Measurements from ENCODE around the gene ARHGAP12.
A peak's percentile ranks its signal among the peaks of the same experiment; 100 is the strongest.

Gene ARHGAP12

DNA sequence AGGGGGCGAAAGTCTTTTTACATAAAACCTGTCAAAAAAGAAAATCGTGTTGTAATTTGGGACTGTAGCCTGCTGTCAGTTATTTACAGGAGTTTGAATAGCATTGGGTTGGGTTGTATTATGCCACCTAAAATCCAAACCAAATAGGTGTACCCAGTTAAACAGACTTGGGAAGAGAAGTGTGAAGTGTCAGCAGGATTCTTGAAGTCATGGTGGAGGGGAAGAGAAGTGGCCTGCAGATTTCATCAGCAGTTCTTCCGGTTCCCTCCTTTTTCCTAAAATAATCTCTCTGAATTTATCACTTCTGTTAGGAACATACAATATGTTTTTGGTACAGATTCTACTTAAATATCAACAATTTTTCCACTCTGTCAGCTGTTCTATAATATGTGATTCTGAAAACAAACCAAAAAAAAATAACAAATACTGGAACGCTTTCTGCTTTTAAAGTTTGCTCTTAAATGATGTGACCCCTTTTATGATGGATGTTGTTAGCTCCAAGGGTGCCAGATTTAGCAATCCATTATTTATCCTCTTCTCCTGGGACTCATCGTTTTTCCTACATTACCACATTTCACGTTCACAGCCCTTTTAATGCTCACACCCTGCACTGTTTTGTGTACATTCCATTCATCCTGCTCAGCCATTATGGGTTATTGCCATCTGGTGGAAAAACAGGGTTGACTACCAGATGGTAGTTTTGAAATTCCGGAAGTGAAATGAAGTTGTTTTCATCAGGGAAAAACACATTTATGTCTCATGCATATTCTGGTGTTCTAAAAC lies 18.7 kb upstream of the ARHGAP12 start:
- no peak for DNase-seq

DNA sequence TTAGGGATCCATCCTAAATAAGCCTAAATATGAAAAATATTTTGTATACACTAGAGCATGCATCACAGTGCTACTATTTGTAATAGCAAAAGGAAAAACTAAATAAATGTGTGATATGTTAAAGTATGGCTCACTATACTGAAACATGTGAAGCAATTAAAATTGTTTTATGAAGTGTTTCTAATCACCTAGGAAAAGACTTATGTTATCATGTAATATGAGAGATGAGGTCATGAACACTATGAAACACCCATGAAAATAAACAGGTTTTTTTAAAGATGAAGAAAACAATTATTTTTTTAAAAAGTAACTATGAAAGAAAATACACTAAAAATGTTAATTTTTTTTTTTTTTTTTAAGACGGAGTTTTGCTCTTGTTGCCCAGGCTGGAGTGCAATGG lies 16.8 kb upstream of the ARHGAP12 start:
- no peak for DNase-seq

- no peak for DNase-seq
Observed at GRCh38 chr10:31944071-31944433, 15.4 kb upstream of the ARHGAP12 start.

DNA sequence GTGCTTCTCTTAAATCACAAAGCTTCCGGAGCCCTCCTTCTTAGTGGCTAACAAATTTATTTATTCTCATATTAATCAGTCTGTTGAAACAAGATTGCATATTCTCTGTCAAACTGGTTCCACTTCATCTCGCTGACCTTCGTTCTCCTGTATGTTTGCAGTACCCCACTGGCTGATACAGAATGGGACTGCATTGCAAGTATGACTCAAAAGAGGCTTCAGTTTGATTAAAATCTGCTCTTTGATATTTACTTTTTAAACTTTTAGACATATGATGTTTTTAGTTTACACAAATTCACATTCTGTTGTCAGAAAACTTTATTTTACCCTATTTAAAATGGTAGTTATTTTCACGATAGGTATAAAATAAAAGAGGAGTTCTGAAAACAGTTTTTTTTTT lies 14.3 kb upstream of the ARHGAP12 start:
- DNase-seq, result no peak

DNA sequence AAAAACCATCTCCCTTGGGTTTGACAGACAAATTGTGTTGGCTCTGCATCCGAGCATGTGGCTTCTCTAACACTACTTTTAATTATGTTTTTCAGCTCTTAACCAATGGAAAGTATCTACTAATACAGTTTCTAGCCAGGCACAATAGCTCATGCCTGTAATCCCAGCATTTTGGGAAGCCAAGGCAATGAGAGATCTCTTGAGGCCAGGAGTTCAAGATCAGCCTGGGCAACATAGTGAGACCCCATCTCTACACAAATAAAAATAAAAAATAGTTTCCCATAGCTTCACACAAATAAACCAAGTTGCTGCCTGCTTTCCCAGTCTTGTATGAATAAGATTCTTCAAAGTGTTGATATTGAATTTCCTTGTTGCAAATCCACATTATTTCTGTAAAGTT lies 13.8 kb upstream of the ARHGAP12 start:
- no peak for DNase-seq

DNA sequence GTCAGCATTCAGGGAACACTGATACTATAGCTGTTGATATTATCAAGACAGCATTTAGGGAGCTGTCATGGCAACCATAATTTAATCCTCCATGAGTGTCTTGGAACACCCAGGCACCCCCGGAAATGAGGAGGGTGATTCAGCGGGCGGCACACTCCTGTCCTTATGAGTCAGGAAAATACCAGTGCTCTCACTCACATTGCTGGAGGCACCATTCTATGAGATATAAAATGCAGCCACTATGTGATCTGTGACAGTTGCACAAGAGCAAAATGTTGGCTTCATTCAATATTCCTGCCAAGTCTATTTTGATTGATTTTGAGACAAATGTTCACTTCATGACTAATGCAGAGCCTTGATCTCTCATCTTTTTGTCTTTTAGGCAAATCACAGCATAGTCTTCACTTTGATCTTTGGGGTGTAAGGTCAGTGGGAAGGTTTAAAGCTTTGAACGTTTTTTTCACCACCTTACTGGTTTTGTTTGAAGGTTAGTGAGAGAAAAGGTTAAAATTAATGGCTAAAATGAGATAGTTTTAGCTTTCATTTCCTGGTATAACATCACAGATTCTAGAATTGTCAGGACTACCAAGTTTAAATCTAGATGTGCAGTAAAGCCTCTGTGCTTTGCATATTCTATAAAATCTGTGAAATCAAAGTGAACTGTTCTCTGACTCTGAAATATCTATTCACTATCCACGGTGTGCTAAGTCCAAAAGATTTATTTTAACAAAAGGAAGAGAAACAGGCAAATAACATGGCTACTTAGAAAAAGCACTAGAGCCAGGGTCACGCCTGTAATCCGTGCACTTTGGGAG lies 12.4 kb upstream of the ARHGAP12 start:
- DNase-seq, result peak; percentile 13

- DNase-seq, result no peak
Observed at GRCh38 chr10:31939797-31940708, 11.4 kb upstream of the ARHGAP12 start.

- DNase-seq, result no peak
Observed at GRCh38 chr10:31937371-31937770, 8.7 kb upstream of the ARHGAP12 start.

DNA sequence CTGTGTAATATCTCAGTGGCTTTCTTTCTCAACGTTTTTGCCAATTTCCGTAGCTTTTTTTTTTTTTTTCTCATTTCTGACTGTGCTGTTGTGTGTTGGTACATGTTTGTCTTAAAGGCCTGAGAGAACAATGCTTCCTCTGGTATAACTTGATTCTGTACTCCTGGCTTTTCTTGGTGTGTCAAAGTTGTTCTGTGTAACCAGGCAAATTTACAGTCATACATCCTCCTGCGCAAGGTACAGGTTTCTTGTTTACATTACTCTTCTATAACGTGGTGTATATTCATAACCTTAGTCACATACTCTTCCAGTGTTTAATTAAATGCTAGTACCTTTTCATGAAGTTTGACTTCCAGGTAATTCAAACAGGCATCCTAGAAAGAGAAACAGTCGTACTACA lies 8.3 kb upstream of the ARHGAP12 start:
- DNase-seq, result no peak

DNA sequence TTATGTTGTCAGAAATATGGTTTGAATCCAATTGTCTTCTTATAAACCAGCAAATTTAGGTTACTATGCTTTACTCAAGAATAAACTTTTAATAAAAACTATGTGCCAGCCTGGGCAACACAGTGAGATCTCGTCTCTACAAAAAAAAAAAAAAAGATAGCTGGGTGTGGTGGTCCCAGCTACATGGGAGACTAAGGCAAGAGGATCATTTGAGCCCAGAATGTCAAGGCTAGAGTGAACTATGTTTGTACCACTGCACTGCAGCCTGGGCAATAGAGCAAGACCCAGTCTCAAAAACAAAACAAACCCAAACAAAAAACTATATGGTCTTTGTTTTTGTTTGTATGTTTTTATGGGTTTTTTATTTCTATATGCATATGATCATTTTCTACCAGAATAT lies 7.5 kb upstream of the ARHGAP12 start:
- no peak for DNase-seq

GRCh38 chr10:31935678-31936077 lies 7.0 kb upstream of the ARHGAP12 start:
- no peak for DNase-seq

DNA sequence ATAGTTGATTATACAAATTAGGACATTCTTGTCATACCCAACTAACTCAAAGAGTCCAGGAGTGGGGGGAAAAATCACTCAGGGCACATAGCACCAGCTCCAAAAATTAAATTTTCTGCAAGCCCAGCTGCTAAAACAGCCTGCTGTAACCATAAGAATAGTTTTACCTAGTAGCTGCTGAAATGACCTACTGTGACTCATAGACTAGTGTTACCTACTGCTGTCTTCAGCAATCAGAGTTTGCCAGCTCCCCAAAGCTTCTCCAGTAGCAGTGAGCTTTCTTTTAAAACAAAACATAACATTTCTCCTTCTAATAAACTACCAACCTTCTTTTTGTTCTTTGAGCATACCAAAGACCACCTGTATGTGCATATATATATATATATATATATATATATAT lies 4.2 kb upstream of the ARHGAP12 start:
- no peak for DNase-seq

DNA sequence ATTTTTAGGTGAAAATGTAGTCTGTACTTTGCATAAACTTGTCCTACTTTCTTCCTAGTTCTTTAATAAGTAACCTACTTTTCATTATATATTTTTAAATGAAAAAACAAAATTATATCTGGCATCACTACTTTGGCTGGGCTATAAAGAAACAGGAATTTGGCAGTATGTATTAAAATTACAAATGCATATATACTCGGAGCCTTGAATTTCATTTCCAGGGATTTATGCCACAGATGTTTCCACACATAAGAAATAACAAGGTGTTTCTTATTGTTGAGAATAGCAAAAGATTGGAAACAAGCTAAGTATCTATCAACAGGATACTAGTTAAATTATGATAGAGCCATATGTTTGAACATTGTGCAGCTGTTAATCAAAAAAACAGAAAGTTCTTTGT lies 2.2 kb upstream of the ARHGAP12 start:
- no peak for DNase-seq

- no peak for DNase-seq
Observed at GRCh38 chr10:31930023-31930751, 1.6 kb upstream of the ARHGAP12 start.

DNA sequence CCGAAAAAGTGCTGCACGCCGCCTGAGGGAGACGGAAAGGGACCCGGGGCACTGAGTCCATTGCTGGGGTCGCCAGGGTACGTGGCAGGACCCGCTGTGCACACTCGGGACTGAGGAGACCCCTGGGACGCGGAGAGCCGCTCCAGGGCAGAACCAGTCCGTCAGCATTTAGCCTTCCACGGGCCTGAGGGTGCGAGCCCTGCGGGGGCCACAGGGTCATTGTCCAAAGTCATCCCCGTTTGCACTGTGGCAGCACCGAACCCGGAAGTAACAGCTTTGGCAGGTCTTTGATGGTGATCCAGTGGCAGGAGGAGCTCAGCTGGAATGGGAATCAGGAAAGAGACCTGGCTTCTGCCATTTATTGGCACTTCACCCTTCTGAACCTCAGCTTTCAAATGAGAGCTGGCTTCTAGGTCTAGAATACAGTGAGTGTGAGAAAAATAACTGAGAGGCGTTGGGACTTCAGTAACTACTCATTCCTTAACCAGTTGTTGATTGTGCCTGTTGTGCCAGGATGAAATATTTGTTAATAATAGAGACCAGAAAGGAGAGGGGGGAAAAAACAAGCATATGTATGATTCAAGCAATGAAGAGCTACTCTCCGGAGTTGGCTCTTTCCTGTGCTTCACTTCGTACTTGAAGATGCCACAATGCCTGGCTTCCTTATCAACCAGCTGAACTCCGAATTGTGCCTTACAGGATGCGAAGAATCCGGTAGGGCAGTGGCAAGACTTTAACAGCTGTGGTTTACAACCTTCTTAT lies 811 bp upstream of the ARHGAP12 start:
- DNase-seq, result no peak

- DNase-seq, result peak; percentile 62
Observed at GRCh38 chr10:31927884-31928548, 615 bp downstream of the ARHGAP12 start.

GRCh38 chr10:31927565-31927883 lies 1.1 kb downstream of the ARHGAP12 start:
- no peak for DNase-seq

DNA sequence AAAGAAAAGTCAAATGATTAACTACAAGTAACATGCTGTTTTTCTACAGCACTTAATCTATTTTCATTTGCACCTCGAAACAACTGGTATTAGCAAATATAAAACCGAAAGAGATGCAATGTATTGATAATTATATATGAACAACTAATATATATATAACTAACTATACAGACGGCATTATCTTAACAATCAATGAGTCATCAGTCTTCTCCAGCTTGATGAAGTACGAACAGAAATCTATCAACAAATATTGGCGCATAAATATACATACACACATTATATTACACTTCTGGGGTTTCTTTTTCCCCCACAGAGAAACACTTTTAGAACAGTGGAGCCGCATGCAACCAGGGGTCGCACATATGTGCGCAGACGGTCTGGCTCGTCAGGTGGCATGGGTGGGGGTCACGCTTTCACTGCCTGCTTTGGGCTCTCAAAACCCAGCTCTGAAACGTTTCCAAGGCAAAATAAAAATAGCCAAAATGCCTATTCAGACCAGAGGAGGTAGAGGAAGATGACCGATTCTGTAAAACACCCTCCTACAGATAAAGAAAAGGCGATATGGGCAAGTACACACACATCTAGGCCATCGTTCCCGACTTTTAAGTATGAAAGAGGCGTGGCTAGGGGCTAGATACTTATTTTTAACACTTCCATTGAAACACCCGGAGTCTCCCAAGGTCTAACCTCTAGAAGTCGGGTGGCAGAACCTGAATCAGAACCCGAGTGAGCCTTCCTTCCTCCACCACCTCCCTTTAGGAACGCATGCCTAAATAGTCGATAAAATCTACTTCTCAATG lies 1.7 kb downstream of the ARHGAP12 start:
- no peak for DNase-seq

- DNase-seq, result no peak
Observed at GRCh38 chr10:31926160-31926559, 2.5 kb downstream of the ARHGAP12 start.

GRCh38 chr10:31924833-31925232 lies 3.8 kb downstream of the ARHGAP12 start:
- DNase-seq, result no peak

DNA sequence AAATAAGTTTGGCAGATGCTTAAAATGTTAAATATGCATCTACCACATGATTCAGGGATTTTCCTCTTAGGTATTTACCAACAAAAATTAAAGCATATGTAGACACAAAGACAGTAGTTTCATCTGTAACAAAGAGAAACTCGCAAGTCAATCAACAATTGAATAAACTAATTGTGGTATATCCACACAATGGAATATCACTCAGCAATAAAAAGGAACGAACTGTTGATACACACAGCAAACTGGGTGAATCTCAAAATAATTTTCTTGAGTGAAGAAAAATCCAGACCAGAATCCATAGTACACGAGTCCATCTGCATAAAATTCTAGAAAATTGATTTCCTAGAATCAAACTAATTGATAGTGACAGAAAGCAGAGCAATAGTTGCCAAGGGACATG lies 5.2 kb downstream of the ARHGAP12 start:
- no peak for DNase-seq
